IPS-NIHi7 (cell line): Measurements from ENCODE around the gene TRPV5.

ENCODE experiments used
- DNase-seq: peaks from one replicate; pipeline ENCODE4 v3.0.0; 2012; ENCODE audit warnings: mixed read lengths; ENCODE audit errors: extremely low spot score

The TRPV5 gene

DNA sequence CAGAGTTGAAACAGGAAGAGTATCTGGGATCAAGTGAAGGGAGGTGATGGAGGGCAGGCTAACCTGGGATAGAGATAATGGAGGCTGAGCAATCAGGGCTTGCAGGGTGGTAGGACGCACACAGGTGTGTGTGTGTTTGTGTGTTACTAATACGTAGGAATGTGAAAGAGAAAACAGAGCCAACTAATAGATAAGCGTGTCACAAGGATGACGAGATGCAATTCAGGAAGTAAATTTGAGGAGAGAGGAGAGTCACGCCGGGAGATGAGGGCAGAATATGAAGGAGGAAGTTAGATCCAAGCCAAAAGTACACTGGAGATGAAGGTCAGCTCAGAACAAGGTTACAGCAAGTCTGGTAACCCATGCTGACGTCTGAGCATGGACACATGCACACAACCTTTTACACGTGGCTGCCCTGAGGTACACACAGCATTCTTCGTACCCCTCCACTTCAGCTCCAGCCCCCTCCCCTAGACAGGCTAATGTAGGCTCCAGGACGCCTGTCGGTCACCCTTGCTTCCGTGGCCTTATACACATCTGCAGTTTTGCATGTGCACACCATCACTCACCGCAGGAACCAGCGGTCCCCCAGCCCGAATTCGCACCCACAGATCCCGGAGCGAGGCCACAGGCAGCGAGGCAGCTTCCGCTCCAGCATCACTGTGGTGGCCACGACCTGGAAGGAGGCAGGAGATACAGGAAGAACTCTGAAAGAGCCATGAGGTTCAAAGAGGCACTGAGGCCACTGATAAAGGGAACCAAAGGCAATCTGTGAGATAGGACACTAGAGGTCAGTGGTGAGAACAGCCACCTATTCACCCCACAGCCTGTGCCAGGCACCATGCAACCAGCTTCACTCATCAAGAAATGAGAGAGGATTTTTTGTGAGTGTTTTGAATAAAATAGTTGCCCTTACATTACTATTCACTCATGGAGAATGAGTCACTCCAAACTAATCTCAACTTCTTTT lies 24.3 kb downstream of the TRPV5 start:
- peak; percentile 73 for DNase-seq

DNA sequence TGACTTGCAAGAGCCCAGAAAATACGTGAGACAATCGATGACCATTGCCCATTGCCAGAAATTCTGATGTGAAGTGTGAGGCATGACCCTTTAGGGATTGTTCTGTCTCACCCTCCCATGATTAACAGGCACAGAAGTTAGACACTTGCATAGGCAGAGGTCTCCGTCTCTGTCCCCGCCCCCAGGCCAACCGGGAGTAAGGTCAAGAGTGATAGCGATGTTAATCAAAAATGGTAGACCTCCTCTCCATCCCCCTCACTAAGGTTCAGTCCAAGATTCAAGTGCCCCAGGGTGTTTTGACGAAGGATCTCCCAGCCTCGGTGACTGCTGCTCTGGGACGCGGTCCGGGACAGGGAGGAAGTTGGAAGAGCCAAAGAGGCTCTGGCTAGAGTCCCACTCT lies 25.3 kb downstream of the TRPV5 start:
- no peak for DNase-seq

DNA sequence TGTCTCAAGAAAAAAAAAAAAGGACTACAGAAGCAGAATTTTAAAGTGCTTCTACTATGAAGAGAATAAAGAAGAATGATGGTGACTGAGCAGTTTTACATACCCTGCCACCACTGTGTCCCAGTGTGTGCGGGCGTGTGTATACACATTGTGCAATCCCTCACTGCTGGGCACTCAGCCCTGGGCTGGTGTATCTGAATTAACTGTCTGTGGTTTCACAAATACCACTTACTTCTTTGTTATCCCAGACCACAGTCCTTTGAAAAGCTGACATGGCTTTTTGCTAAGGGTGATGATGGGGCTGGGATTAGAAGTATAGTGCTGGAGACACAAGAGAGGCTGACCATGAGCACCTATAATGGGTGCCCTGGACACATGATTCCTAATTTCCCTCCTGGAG lies 26.9 kb downstream of the TRPV5 start:
- DNase-seq = no peak

DNA sequence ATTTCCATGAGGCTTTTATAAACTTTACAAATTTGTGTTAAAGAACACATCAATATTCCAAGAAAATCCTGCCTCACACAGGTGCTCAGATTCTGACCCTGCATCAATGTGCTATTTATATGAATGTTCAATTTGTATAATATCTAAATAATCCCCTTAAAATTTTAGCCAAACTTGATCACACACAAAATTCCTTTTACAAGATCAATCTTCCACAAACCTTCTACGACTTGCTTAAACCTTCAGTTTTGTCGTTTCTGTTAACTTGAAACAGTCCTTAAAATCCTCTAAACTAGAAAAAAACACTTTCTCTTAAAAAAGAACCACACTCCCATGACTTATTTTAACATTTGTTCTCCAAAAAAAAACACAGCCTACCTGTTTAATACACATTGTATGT lies 27.8 kb downstream of the TRPV5 start:
- DNase-seq = no peak

DNA sequence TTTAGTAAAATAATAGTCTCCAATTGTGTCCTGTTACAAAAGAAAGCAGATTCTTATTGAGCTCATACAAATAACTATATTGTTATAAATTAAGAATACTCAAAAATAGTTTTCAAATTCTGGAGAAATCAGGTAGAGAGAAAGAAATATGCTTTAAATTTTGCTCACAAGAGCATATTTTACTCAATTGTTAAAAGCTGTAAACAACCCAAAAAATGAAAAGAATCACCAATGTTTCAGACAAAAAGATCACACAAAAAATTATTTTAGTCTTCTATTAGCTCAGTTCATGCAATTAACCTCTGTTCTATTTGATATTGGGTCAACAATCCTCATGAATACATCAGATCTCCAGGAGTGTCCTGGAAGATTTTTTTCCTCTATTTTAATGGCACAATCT lies 29.4 kb downstream of the TRPV5 start:
- no peak for DNase-seq

DNA sequence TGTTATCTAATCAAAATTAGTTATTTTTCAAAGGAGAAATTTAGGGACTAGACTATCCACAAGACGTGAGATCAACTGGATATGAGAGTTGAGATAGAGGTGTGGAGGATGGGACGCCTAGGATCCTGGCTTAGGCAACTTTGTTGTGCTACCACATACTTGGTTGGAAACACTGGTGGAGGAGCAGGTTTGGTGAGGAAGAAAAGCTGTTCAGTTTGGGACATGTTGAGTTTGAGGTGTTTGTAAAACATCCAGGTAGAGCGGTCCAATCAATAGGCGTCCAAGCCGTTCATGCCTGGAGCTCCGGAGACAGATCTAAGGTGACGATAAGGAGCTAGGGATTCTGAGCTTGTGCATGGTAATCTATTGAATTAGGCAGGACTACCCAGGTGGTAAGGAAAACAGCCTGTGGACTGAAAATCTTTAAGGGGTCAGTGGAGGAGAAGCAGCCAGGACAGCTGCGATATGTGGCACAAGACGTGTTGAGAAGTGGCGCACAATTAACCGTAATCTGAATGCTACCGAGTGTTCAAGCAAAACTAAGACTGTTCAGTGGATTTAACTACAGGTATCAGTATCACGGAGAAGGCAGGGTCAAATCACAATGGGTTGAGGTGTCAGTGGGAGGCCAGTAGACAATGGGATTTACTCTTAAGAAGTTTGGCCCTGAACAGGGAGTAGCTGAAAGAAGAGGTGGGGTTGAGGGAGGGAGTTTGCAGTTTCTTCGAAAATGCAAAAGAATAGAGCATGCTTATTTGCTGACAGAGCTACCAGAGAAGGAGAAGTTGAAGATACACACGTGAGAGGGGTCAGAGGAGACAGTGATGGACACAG lies 31.9 kb downstream of the TRPV5 start:
- no peak for DNase-seq

DNA sequence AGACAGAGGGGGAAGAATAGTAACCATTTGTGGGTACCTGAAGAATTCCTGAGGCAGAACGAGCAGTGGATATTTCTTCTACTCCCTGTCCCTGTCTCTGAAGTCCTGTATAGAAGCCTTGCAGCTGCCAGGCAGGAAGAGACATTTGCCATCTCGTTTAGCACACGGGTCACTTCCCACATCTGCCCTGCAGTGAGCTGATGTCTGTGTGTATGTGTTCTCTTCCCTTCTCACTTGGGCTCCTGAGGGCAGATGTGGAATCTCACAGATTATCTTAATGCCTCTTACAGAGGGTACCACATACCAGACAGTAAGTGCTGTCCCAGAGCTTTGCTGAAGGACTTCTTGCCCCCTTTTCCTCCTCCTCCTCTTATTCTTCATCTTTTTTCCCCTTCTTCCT lies 33.9 kb downstream of the TRPV5 start:
- DNase-seq = no peak

DNA sequence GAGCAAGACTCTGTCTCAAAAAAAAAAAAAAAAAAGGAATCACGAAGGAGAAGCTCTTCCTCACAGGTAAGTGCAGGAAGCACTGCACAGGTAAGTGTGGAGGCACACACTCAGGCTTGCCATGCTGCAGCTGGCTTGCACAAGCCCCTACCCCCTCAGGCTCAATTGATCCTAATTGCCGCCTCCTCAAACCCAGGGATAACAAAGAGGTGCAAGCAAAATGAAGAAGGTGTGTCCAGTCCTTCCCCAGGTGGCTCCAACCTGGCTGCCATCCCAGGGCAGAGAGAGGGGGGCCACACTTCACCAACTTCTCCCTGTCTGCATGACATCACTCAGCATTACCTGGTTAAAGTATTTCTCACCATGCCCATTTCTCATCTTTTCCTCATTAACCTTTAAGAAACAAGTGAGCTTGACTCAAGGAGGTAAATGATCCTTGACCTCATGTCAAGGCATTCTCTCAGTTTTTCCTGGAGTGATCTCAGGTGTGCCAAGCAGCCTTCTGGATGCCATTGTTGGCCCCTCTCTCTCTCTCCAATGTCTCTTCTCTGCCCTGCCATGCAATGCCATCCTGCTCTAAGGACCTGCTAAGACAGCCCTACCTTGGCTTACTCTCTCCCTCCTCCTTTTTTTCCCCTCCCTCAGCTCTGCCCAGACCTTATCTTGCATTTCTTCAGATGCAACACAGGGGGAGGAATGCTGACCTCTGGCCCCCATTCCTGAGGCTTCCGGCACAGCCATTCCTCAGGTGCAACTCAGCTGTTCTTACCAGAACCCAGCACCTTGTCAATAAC lies 35.0 kb downstream of the TRPV5 start:
- peak; percentile 25 for DNase-seq

DNA sequence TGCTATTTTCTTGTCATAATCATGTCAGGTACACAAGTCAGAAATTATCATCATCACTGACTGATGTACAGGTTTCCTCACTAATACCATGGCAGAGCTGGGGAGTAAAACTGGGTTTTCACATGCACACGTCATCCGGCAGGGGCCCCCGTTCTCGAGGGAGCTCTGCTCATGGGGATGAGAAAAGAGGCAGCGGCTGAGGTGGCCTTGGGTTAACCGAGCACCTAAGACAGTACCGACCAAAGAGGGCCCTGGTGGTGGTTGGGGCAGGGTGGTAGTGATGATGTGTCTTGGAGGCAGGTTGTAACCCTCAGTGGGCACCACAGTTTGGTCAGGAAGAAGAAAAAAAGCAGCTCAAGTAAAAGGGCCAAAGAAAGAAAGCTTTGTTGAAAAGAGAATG lies 35.9 kb downstream of the TRPV5 start:
- no peak for DNase-seq

DNA sequence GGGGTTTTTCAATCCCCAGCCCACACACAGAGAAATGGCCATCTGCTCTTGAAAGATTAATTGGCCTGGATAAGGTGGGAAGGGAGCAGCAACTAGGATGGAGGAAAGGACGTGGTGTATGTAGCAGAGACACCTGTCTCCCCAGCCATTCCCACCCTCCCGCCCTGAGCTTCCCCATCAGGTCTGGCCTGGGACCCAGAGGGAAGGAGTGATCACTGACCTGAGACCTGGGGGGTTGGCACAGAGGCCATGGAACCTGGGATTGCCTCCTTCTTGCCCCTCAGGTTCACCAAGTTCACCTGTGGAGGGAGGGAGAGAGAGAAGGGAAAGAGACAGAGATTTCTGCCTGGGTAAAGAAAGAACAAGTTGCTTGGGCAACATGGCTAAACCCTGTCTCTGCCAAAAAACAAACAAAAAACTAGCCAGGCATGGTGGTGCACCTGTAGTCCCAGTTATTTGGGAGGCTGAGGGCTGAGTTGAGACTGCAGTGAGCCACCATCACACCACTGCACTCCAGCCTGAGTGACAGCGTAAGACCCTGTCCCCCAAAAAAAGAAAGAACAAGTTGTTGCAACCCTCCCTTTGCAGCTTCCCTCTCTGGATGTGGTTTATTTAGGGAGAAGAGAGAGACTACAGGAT lies 36.7 kb downstream of the TRPV5 start:
- DNase-seq = no peak

DNA sequence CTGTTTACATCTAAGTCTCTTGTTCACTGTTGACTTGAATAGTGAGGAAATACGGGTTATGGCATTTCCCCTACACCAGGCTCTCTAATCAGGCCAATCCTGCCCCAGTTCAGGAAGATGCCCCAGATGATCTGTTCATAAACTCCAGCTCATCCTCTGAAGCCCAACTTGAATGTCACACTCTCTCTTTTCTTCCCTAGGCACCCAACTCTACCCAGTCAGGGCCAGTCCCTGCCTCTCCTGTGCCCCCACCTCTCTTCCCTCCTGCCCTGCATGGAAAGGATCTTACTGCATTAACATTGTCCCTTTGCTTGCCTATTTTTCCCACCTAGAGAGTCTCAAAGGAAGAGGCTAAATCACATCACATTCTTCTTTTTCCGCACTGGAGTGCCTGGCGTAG lies 37.4 kb downstream of the TRPV5 start:
- DNase-seq = no peak

DNA sequence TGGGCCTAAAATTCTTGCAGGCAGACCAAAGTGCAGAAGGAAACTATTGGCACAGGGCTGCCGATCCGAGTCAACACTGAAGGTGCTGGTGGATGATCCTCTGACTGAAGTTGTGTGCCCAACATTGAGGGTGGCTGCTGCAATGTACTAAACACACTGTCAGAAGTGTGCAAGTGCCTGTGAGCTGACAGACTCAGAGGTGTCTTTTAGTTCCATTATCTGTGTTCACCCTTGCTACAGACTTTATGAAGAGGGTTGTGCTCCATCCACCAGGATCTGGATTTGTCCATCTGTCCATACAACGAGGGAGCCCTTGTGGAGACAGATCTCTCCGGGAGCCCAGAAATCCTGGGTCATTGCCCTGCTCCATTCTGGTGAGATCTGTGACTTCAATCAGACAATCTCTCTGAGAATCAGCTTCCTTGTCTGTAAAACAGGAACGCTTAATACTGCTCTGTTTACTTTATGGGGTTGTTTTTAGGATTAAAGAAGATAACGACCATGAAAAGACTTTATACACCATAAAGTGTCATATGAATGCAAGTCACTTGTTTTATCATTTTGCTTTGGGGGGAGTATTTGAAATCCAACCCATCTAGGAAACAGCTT lies 38.5 kb downstream of the TRPV5 start:
- no peak for DNase-seq

DNA sequence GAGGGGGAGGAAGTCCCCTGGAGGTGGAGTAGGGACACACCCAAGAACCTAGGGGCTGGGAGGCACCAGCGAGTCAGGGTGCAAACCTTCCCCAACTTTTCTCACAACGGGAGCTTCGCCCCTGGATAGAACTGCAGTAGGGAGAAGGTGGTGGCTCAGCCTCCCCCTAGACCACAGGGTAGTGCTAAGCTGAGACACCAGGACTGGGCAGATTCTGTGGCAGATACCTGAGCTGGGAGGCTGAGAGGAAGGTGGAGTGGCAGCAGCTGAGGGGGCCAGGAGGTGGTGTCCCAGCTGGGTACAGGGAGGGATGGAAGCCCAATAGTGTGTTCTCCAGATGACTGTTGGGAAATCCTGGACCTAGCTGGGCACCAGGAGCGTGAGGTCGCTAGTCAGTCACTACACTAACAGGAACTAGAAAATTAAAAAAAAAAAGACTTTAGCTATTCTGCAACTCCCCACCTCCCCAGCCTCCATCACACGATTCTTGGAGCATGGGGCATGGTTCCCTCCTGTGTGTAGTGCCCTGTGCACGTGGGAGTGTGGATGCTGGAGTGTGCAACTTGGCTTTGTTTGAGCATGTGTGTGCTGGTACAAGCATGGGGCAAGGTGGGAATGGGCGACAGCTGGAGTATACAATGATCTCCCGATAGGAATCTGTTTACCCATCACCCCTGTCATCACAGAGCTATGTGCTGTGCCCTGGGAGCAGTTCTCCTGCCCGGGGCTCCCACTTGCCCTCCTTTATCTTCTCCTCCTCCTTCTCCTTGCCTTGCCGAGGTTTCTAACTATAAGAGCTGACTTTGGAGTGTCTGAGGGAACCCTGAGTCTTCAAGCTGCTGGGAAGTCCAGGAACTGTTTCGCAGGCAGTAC lies 39.2 kb downstream of the TRPV5 start:
- DNase-seq = no peak

DNA sequence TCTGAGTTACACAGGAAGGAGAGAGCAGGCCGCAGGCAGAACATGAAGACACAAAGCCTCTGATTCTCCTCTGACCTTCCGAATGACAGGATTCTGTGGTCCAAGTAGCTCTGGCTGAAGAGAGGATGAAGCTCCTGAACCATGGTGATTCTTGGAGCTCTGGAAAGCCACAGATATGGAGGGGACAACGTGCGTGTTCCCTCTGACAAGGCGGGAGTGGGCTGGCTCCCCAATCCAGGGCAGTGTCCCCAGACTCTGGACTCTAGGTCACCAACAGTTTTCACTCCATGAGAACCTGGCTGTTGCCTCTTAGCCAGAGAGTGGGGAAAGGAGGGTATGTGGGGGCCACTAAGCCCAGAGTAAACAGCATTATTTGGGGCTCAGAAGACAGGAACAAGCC lies 40.6 kb downstream of the TRPV5 start:
- DNase-seq = no peak

DNA sequence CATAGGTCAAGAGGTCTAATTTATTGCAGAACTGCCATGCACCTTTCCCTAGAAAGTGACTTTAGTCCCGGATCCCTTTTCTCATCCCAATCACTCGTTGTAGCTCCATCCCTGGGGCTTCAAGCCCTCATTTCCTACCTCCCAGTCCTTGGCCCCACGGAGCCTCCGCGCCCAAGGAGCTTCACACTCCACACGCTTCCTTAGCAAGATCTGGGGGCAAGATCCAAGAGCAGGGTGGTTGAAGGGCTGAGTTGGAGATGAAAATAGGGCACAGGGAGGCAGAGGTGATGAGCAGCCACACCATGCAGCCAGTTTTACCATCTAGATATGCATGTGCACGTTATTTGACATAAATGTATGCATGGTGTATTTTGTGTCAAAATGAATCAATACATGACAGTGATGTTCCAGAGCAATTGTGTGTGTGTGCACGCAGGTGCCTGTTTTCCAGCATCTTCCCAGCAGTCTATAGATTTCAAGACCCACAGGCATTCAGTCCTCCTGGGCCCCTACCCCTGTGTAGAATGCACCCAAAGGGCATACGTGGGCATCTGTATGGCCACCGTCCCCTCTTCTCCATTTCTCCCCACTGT lies 42.0 kb downstream of the TRPV5 start:
- DNase-seq = no peak

DNA sequence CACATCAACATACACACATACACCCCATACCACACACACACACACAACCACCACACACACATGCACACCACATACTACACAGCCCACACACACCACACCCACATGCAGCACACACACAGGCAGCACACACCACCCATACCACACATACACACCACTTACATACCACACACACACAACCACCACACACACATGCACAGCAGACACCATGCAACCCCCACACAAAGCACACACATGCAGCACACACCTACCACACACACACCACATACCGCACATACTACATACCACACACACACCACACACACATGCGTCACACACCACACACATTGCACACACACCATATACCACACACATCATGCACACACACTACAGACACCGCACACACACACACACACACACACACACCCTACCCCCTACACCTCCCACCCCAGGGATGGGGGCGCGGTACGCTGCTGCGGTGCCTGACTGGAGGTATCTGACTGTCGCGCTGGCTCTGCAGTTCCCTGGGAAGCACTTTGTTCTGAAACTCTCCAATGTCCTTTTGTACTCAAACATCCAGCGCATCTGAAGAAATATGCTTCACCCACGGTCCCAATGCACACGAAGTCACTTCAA lies 42.6 kb downstream of the TRPV5 start:
- DNase-seq = no peak

DNA sequence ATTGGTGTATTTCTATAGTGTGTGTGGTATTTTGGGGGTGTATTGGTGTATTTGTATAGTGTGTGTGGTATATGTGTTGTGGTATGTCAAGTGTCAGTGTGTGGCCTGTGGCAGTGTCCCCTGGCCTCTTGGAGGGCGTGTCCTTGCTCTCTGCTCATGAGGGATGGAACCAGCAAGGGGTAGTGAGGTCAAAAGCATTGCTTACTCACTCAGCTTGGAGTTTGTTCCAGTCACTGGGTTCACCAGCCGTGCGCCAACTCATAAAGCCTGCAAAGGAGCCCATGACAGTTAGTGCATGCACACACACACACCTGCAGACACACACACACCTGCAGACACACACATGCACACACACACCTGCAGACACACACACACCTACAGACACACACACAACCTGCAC lies 43.7 kb downstream of the TRPV5 start:
- no peak for DNase-seq

DNA sequence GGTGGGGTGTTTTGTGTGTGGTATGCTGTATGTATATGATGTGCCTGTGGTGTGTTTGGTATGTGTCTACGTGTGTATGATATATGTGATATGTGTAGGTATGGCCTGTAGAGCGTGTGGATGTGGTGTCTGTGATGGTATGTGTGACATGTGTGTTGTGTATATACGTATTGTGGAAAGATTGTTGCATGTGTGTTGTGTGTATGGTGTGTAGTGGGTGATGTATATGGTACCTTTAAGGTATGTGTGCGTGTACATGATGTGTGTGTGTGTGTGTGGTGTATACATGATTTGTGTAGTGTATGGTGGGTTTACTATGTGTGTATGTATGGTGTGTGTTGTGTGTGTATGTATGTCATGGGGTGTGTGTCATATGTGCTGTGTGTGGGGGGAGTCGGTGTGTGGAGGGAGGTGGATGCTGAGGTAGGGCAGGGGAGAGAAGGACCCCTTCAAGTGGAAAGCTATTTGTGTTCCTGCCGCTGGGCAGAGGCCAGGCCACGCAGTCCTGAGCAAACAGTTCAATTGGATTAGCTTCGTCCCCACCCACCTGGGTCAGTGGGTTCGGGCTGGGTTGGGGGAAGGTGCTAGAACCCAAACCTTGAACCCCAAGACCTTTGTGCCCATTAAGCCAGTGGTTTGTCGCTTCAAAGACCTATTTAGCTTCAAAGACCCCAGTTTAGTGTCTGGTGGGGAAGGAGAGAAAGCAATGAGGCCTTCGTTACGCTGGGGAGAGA lies 46.1 kb downstream of the TRPV5 start:
- DNase-seq = no peak

DNA sequence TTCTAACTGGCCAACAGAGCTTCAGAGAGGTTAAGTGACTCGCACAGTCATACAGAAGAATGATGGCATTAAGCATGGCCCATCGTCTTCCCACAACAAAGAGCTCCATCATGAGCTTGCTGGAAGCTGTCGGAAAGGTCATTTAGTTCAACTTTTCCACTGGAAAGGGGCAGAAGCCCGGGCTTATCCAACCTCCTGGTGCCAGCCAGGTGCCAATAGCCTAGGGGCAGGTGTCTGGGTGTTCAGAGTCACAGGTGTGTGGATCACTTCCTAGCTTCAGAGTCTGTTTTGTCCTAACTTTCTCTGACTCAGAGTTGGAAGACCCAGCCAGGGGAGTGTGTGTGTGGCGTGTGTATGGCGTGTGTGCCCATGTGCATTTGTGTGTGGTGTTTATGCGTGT lies 46.7 kb downstream of the TRPV5 start:
- DNase-seq = no peak
